Upper lobe of left lung (tissue), 6 donors: ENCODE measurements around the gene TGFBR3L. TPM values are rescaled to one million over a fixed set of nuclear protein-coding genes. Genes with fewer than 3 reads are reported as not detected.

Experiments used
- ATAC-seq, 2 donors: fragments of 200-7000 bp; cut with Tn5 transposase; one replicate each; pipeline ENCODE4 v1.9.1; 2022; ENCODE audit warnings: mild to moderate bottlenecking in 2 of 2, moderate library complexity in 2 of 2; ENCODE audit not compliant: low FRiP score in 2 of 2
- DNase-seq, 2 donors: peaks; one replicate each; pipeline ENCODE4 v3.0.0-alpha.2; 2019 to 2020
- H3K27ac ChIP-seq, 4 donors: fragments of 200-600 bp; sonication (generic); one replicate each; pipeline ENCODE4 v1.5.1; 2016 to 2019
- H3K27me3 ChIP-seq, 4 donors: fragments of 200-600 bp; sonication (generic); one replicate each; pipeline ENCODE4 v1.5.1; 2017 to 2019
- H3K36me3 ChIP-seq, 4 donors: fragments of 200-600 bp; sonication (generic); one replicate each; pipeline ENCODE4 v1.5.1; 2016 to 2019
- H3K4me1 ChIP-seq, 4 donors: fragments of 200-600 bp; sonication (generic); one replicate each; pipeline ENCODE4 v1.5.1; 2018 to 2019
- H3K4me3 ChIP-seq, 4 donors: fragments of 200-600 bp; sonication (generic); one replicate each; pipeline ENCODE4 v1.5.1; 2017 to 2019; ENCODE audit warnings: mild to moderate bottlenecking in 2 of 4, moderate library complexity in 1 of 4
- H3K9me3 ChIP-seq, 4 donors: fragments of 200-600 bp; sonication (generic); one replicate each; pipeline ENCODE4 v1.5.1; 2018 to 2019
- EP300 ChIP-seq, 4 donors: sonication (generic); formaldehyde crosslinking; IDR thresholded peaks; one replicate each; pipeline ENCODE4 v1.5.1; 2017; ENCODE audit warnings: antibody characterized with exemption in 4 of 4, control low read depth in 2 of 4
- POLR2A ChIP-seq, 4 donors: fragments of 450-650 bp; IDR thresholded peaks; one replicate each; pipeline ENCODE4 v1.5.1; 2016 to 2017; ENCODE audit warnings: antibody characterized with exemption in 4 of 4, mild to moderate bottlenecking in 2 of 4
- POLR2AphosphoS5 ChIP-seq, 2 donors: sonication (generic); formaldehyde crosslinking; IDR thresholded peaks; one replicate each; pipeline ENCODE4 v1.5.1; 2017; ENCODE audit warnings: antibody characterized with exemption in 2 of 2
- WGBS, 2 donors: methylation state at CpG; one replicate each; pipeline ENCODE4 v1.1.5; 2017 to 2018; 5-methylcytosine and 5-hydroxymethylcytosine counted together
- total RNA-seq, 6 donors: library from RNA; depleted of rRNA in 4 of 6; stranded (reverse); fragments of >200 nt in 4 of 6; gene quantifications; one replicate each; pipeline versions ENCODE4 v1.1.0 to v1.2.1, GENCODE V29; 2016 to 2021
- TF ChIP-seq, protein P1 (sequence below), 6 experiments: fragments of 450-650 bp in 4 of 6; fragments of 200-600 bp in 2 of 6; sonication (generic) in 2 of 6; IDR thresholded peaks; one replicate each; pipeline ENCODE4 v1.5.1; 2016 to 2019; ENCODE audit warnings: antibody characterized with exemption in 6 of 6
- donor health status: DM: no; HTN: no; CAD: no; lungs with moderate emphysema.
- donor health status: DM: no; HTN: yes; CAD: no; lungs with severe emphysema.

TGFBR3L gene
- total RNA-seq, 6 donors from 2014 or later, result 0.37 to 1.1 TPM; not detected in 4

DNA sequence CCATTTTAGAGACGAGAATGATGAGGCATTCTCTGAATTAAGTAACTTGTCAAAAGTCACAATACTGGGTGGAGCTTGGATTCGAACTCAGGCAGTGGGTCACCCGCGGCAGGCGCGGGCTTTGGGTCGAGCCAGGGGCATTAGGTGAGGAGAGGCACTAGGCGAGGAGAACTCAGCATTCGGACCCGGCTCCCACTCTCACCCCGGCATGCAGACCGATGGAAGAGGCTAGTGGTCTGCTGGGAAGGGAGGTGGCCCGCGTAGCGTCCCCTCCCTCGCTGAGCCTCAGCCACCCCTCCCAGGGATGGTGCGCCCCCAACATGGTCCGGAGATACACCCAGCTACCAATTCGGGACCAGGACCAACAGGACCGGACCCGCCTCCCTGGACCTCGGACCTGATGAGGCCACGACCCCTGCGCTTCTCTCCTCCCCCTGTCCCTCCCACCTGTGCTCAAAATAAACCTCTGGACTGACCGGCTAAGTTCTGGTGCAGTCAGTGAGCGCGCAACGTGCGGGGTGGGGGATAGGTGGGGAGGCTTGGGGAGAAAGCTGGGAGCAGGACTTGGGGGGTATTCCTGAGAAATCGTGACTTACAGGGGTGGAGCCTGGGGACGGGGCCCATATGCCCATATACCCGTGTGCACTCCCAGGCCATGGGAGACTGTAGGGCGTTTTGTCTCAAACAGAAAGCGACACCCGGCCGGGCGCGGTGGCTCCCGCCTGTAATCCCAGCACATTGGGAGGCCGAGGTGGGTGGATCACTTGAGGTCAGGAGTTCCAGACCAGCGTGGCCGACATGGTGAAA is 4.2 kb downstream of the TGFBR3L start:
- no peak for TF ChIP-seq EP300 (IDR thresholded peaks at IDR 0.05)
- DNase-seq, result peak in 1 of 2 donors; percentile 81
- ATAC-seq, result no peak
- Histone ChIP-seq H3K4me1 (peaks cover 44 to 65% (median 49%) of the 10 kb centered on the region in 4 donors), H3K27me3 (peaks cover 0 to 39% (median 27%) of the 10 kb centered on the region in 4 donors), H3K27ac (no peak overlapping the region), H3K36me3 (peaks cover 0 to 22% (median 12%) of the 10 kb centered on the region in 4 donors), H3K4me3 (no peak overlapping the region), H3K9me3 (no peaks in the 10 kb centered on the region)
- 53 to 57% methylated on average over 35 to 42 of the region's 42 CpGs for WGBS, 2 donors

DNA sequence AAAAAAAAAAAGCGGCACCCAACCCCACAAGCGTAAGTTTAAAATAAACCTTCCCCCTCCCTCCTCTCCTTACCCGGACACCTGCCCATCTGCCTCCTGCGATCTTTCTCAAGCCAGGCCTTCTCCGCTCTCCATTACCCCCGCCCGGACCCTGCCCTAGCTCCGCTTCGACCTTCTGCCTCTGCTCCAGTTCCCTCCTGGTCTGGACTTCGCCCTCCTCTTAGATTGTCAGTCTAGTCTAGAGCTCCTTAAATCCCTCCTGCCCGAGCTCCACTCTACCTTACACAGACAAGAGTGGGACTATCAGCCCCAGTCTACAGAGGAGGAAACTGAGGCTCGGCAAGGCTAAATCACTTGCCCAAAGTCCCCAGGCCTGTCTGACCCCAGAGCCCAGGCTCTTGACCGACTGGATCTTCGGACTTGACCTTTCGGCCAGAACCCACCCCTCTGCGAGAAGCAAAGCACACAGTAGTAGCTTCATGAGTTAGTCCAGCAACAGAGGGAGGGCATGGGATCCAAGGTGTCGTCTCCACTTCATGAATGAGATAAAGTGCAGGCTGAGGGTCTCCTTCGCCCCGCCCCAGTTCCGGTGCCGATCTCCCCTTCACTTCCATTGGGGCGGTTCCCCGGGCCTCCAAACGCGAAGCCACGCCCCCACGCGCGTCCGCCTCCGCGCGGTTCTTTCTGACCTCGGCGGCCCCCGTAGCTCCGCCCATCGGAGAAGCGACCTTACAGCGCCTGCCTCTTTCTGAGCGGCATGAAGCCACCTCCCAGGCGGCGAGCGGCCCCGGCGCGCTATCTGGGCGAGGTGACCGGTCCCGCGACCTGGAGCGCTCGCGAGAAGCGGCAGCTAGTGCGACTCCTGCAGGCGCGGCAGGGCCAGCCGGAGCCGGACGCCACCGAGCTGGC is 5.2 kb downstream of the TGFBR3L start, which contains the start of gene SNAPC2:
Gene SNAPC2 (plus strand): TSS at position 729 of the 909 bp plus-strand sequence. CDS start 29 bp downstream, at position 758.
- DNase-seq (peak; percentile 93 to 100), ATAC-seq (peak; percentile 77 to 87)
- Histone ChIP-seq H3K36me3 (peaks cover 0 to 22% (median 12%) of the 10 kb centered on the region in 4 donors), H3K4me3 (peak within 1 kb of the TSS; percentile 62 to 86 (median 73)), H3K27ac (peak within 1 kb of the TSS; percentile 85 to 92 (median 90)), H3K9me3 (no peaks in the 10 kb centered on the region), H3K27me3 (peaks cover 0 to 39% (median 27%) of the 10 kb centered on the region in 4 donors), H3K4me1 (peaks cover 46 to 70% (median 53%) of the 10 kb centered on the region in 4 donors)
- peak; percentile 66 to 80 for TF ChIP-seq POLR2AphosphoS5 (IDR thresholded peaks at IDR 0.05)
- TF ChIP-seq, protein P1, sequence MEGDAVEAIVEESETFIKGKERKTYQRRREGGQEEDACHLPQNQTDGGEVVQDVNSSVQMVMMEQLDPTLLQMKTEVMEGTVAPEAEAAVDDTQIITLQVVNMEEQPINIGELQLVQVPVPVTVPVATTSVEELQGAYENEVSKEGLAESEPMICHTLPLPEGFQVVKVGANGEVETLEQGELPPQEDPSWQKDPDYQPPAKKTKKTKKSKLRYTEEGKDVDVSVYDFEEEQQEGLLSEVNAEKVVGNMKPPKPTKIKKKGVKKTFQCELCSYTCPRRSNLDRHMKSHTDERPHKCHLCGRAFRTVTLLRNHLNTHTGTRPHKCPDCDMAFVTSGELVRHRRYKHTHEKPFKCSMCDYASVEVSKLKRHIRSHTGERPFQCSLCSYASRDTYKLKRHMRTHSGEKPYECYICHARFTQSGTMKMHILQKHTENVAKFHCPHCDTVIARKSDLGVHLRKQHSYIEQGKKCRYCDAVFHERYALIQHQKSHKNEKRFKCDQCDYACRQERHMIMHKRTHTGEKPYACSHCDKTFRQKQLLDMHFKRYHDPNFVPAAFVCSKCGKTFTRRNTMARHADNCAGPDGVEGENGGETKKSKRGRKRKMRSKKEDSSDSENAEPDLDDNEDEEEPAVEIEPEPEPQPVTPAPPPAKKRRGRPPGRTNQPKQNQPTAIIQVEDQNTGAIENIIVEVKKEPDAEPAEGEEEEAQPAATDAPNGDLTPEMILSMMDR (IDR thresholded peaks at IDR 0.05), result peak in 1 of 6 experiments; percentile 27
- TF ChIP-seq POLR2A (IDR thresholded peaks at IDR 0.05), result peak in 1 of 4 donors; percentile 67
- TF ChIP-seq EP300 (IDR thresholded peaks at IDR 0.05), result no peak
- WGBS, 2 donors, result 15 to 33% methylated on average over 16 to 41 of the region's 62 CpGs

DNA sequence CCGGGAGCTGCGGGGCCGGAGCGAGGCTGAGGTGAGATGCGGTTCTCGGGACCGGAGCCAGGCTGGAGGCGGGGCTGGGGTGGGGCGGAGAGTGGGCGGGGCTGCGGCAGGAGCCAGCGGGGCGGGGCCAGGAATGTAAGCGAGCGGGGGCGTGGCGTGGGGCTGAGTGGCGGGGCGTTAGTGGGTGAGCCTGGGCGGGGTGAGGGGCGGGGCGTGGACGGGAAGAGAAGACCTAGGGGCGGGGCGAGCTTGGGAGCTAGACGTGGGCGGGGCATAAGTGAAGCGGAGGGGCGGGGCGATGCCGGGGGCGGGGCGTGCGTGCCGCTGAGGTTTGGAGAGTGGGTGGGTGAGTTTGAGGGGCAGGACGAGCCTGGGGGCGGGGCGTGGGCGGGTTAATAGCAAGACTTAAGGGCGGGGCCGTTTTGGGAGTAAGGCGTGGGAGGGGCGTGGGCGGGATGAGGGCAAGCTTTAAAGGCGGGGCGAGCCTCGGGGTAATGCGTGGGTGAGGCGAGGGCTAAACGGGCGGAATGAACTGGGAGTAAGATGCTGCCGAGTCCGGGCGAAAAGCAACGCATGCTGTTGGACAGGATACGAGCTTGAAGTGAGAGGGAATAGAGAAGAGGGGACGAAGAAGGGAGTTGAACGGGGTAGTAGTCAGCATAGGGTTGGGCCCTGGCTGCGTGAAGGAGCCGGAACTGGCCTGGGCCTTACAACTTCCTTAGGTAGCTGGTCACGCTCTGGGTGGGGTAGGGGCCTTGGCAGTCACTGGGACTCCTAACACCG is 6.1 kb downstream of the TGFBR3L start:
- H3K9me3 ChIP-seq, result no peaks in the 10 kb centered on the region
- peak overlapping the region; percentile 62 to 86 (median 73) for H3K4me3 ChIP-seq
- TF ChIP-seq POLR2AphosphoS5 (IDR thresholded peaks at IDR 0.05) (peak; percentile 77 to 82), POLR2A (IDR thresholded peaks at IDR 0.05) (peak in 3 of 4 donors; percentile 12 to 54 (median 47))
- TF ChIP-seq, protein P1 (IDR thresholded peaks at IDR 0.05), result no peak
- peaks cover 48 to 73% (median 59%) of the 10 kb centered on the region in 4 donors for H3K4me1 ChIP-seq
- peak overlapping the region; percentile 85 to 92 (median 90) for H3K27ac ChIP-seq
- H3K36me3 ChIP-seq, result peaks cover 0 to 22% (median 12%) of the 10 kb centered on the region in 4 donors
- ATAC-seq, result peak; percentile 93 to 97
- peak; percentile 100 for DNase-seq
- WGBS, 2 donors, result 1 to 3% methylated on average over 29 to 33 of the region's 62 CpGs
- H3K27me3 ChIP-seq, result peaks cover 0 to 40% (median 24%) of the 10 kb centered on the region in 4 donors

DNA sequence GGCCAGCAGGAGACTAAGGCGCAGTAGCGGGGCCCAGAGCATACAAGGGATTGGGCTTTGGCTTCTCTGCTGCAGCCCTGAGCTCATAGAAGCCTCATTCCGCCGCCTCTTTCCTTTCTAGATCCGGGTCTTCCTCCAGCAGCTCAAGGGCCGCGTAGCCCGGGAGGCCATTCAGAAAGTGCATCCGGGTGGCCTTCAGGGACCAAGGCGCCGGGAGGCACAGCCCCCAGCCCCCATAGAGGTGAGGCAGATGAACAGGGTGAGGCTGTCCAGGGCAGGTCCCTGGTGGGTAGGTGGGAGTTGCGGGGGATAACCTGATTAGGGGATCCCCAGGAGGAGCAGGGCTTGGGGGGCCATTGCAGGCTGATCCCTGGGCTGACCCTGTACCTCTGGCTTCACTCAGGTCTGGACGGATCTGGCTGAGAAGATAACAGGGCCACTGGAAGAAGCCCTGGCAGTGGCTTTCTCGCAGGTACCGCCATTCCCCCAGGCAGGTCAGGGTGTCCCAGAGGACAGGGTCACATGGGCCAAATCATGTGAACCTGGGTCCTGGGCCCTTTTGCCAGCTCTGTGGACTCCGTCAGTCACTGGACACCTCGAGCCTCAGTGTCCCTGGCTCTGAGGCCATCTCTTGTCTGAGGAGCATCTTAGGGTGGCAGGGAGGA is 6.8 kb downstream of the TGFBR3L start:
- Histone ChIP-seq H3K27me3 (peaks cover 0 to 34% (median 17%) of the 10 kb centered on the region in 4 donors), H3K27ac (peak overlapping the region; percentile 79 to 92 (median 90)), H3K4me1 (peaks cover 44 to 73% (median 56%) of the 10 kb centered on the region in 4 donors), H3K36me3 (peaks cover 0 to 22% (median 12%) of the 10 kb centered on the region in 4 donors), H3K4me3 (peak overlapping the region; percentile 62 to 86 (median 73)), H3K9me3 (no peaks in the 10 kb centered on the region)
- TF ChIP-seq, protein P1 (IDR thresholded peaks at IDR 0.05), result no peak
- TF ChIP-seq EP300 (IDR thresholded peaks at IDR 0.05) (no peak), POLR2AphosphoS5 (IDR thresholded peaks at IDR 0.05) (no peak)
- peak in 1 of 2 donors; percentile 51 for DNase-seq
- no peak for ATAC-seq
- WGBS, 2 donors, result 56 to 57% methylated on average over 4 to 16 of the region's 17 CpGs
